ENCODE results near the gene IER5L.

DNA sequence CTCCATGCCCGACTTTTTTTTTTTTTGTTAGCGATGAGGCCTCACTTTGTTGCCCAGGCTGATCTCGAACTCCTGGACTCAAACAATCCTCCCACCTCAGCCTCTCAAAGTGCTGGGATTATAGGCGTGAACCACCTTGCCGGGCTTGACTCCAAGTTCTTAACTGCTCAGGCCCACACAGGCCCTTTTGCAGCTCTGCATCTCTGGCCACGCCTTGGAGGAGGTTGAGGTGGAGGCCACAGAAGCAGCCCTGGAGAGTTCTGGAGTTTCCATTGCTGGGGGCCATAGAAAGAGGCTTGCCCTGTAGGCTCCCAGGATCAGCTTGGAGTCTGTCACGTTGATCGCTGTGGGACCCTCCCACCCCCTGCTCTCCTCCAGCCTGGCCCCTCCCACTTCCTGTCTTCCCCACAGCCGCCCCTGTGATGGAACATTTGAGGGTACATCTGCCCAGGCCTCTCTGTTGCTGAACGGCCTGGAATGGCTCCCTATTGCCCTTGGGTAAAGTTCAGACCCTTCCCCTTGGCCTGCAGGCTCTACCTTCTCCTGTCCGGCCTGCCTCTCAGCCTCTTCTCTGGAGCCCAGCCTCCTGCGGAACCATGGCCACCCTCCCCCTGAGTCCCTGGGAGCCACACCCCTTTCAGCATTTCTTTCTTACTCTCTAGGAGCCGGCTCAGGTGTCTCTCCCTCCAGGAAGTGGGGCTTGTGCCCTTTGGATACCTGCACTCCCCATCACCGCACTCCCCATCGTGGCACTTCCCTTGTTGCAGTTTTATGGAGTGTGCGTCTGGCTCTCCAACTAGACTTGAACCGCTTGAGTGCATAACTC lies 30.4 kb upstream of the IER5L start:
- TF ChIP-seq, protein P1, sequence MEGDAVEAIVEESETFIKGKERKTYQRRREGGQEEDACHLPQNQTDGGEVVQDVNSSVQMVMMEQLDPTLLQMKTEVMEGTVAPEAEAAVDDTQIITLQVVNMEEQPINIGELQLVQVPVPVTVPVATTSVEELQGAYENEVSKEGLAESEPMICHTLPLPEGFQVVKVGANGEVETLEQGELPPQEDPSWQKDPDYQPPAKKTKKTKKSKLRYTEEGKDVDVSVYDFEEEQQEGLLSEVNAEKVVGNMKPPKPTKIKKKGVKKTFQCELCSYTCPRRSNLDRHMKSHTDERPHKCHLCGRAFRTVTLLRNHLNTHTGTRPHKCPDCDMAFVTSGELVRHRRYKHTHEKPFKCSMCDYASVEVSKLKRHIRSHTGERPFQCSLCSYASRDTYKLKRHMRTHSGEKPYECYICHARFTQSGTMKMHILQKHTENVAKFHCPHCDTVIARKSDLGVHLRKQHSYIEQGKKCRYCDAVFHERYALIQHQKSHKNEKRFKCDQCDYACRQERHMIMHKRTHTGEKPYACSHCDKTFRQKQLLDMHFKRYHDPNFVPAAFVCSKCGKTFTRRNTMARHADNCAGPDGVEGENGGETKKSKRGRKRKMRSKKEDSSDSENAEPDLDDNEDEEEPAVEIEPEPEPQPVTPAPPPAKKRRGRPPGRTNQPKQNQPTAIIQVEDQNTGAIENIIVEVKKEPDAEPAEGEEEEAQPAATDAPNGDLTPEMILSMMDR (tag by site-specific recombination; IDR thresholded peaks at IDR 0.05), result no peak
- TF ChIP-seq ZNF214 (tag by site-specific recombination; IDR thresholded peaks at IDR 0.05; ENCODE audit: borderline replicate concordance), result no peak
- TF ChIP-seq YY1 (tag by site-specific recombination; IDR thresholded peaks at IDR 0.05), result no peak
- TF ChIP-seq SCRT2 (tag by site-specific recombination; IDR thresholded peaks at IDR 0.05), result no peak
- TF ChIP-seq PBX3 (CRISPR knock-in tag; IDR thresholded peaks at IDR 0.05), result no peak
- no peak for TF ChIP-seq ZNF624 (tag by site-specific recombination; IDR thresholded peaks at IDR 0.05)
- TF ChIP-seq ZNF670 (tag by site-specific recombination; IDR thresholded peaks at IDR 0.05; ENCODE audit: low read depth), result no peak
- TF ChIP-seq KLF16 (tag by site-specific recombination; IDR thresholded peaks at IDR 0.05), result no peak
- TF ChIP-seq ZBTB1 (tag by site-specific recombination; IDR thresholded peaks at IDR 0.05), result no peak
